A673 (cell line): ENCODE measurements around the gene BTRC. TPM values are rescaled to one million over a fixed set of nuclear protein-coding genes. Genes with fewer than 3 reads are reported as not detected.
"Not testable (repeated sequence)": the region's sequence is repeated elsewhere in the genome, so short reads cannot be mapped to it uniquely, and the experiment has no call there.

ENCODE experiments used
- BruUV-seq: library from RNA; stranded (reverse); fragments of 400-500 nt; replicated peaks from 2 replicates; lab custom pipeline; 2021; lab: Mats Ljungman, UMichigan
- CTCF ChIA-PET: fragments of 300-600 bp; sonication (Branson Sonifier 250); formaldehyde crosslinking; loops from one replicate; lab custom pipeline; 2022; ENCODE audit warnings: antibody characterized with exemption; lab: Charles Lee
- POLR2A ChIA-PET: fragments of 300-600 bp; sonication (Branson Sonifier 250); formaldehyde crosslinking; loops from one replicate; lab custom pipeline; 2022; ENCODE audit warnings: antibody characterized with exemption; ENCODE audit not compliant: low non-redundant PET; lab: Charles Lee
- DNase-seq: peaks from one replicate; pipeline ENCODE4 v3.0.0-alpha.2; 2015; ENCODE audit warnings: low spot score
- H3K27ac ChIP-seq: fragments of 200-600 bp; sonication (generic); 2 replicates; pipeline ENCODE4 v1.5.1; 2016; ENCODE audit warnings: mixed run types, low read depth, mild to moderate bottlenecking, mixed read lengths, antibody characterized with exemption, low read length; ENCODE audit not compliant: poor library complexity, severe bottlenecking
- H3K27me3 ChIP-seq: fragments of 200-600 bp; sonication (generic); replicated peaks from 2 replicates; pipeline ENCODE4 v1.6.1; 2017; ENCODE audit warnings: mixed run types, low read depth, mild to moderate bottlenecking, mixed read lengths, antibody characterized with exemption, low read length; ENCODE audit not compliant: insufficient read depth, poor library complexity
- H3K36me3 ChIP-seq: fragments of 200-600 bp; sonication (generic); 2 replicates; pipeline ENCODE4 v1.6.1; 2016; ENCODE audit warnings: mixed run types, mild to moderate bottlenecking, mixed read lengths, antibody characterized with exemption, low read length; ENCODE audit not compliant: insufficient read depth, poor library complexity, severe bottlenecking
- H3K4me1 ChIP-seq: fragments of 200-600 bp; sonication (generic); 2 replicates; pipeline ENCODE4 v1.6.1; 2017; ENCODE audit warnings: mixed run types, mild to moderate bottlenecking, mixed read lengths, antibody characterized with exemption, low read length; ENCODE audit not compliant: insufficient read depth, poor library complexity, severe bottlenecking
- H3K4me3 ChIP-seq: fragments of 200-600 bp; sonication (generic); 2 replicates; pipeline ENCODE4 v1.5.1; 2016; ENCODE audit warnings: low read depth, mixed run types, mild to moderate bottlenecking, mixed read lengths, low read length; ENCODE audit not compliant: poor library complexity, severe bottlenecking
- H3K9me3 ChIP-seq: fragments of 200-600 bp; sonication (generic); 2 replicates; pipeline ENCODE4 v1.6.1; 2016; ENCODE audit warnings: mixed run types, low read depth, mild to moderate bottlenecking, mixed read lengths, antibody characterized with exemption, low read length; ENCODE audit not compliant: poor library complexity, severe bottlenecking
- CTCF ChIP-seq: fragments of 300-800, 200-600 bp; sonication (generic); conservative IDR thresholded peaks from 2 replicates; pipeline ENCODE4 v1.5.1; 2017; ENCODE audit warnings: low read depth, mild to moderate bottlenecking, antibody characterized with exemption, low read length, moderate library complexity, mixed read lengths
- EZH2 ChIP-seq: fragments of 200-600 bp; sonication (generic); IDR thresholded peaks from 2 replicates; pipeline ENCODE4 v1.6.1; 2017; ENCODE audit warnings: borderline replicate concordance, low read depth, mild to moderate bottlenecking, mixed read lengths, antibody characterized with exemption, low read length; ENCODE audit not compliant: poor library complexity, severe bottlenecking
- intact Hi-C: fragments of 100-400 bp; cut with micrococcal nuclease; formaldehyde crosslinking; loops from one replicate; pipeline ENCODE4 v1.10.0; 2022; ENCODE audit not compliant: unreplicated experiment
- total RNA-seq: library from RNA; stranded (reverse); gene quantifications from 2 replicates; pipeline ENCODE4 v1.2.3, GENCODE V29; 2021

Gene BTRC
- total RNA-seq, 1 experiment from 2014 or later: 22.6 TPM

- H3K27me3 ChIP-seq: no peaks in the 10 kb centered on the region
- no peak for DNase-seq
- POLR2A ChIA-PET: no interaction called here
- H3K27ac ChIP-seq: no peak overlapping the region
- no peak for TF ChIP-seq EZH2
- no peak for TF ChIP-seq CTCF
- CTCF ChIA-PET: no interaction called here
- BruUV-seq: no TSS peak
- H3K36me3 ChIP-seq: no peaks in the 10 kb centered on the region
- H3K4me3 ChIP-seq: no peak overlapping the region
- H3K4me1 ChIP-seq: peaks cover 7% of the 10 kb centered on the region
- intact Hi-C loops: no loop called here
- H3K9me3 ChIP-seq: no peaks in the 10 kb centered on the region
These were observed 10.8 kb downstream of the BTRC start for GRCh38 chr10:101364721-101365120.

GRCh38 chr10:101367569-101368453 lies 13.8 kb downstream of the BTRC start:
- CTCF ChIA-PET: interaction anchor here (0.7 kb wide), 1 partner anchor 225 kb away, joined by 3 read pairs; no protein-coding TSS in a partner anchor
- H3K27ac ChIP-seq: no peak overlapping the region
- no peaks in the 10 kb centered on the region for H3K9me3 ChIP-seq
- H3K4me3 ChIP-seq: no peak overlapping the region
- no peaks in the 10 kb centered on the region for H3K36me3 ChIP-seq
- peak; percentile 25 for DNase-seq
- no TSS peak for BruUV-seq
- TF ChIP-seq CTCF: no peak
- H3K27me3 ChIP-seq: no peaks in the 10 kb centered on the region
- H3K4me1 ChIP-seq: peaks cover 9% of the 10 kb centered on the region
- intact Hi-C loops: no loop called here
- POLR2A ChIA-PET: interaction anchor here (0.6 kb wide), 1 partner anchor 96 kb away, joined by 4 read pairs; no protein-coding TSS in a partner anchor

- peak; percentile 35 for DNase-seq
- intact Hi-C loops: no loop called here
- no peaks in the 10 kb centered on the region for H3K27me3 ChIP-seq
- no TSS peak for BruUV-seq
- ChIA-PET CTCF (no interaction called here), POLR2A (no interaction called here)
- H3K4me3 ChIP-seq: no peak overlapping the region
- H3K36me3 ChIP-seq: no peaks in the 10 kb centered on the region
- H3K9me3 ChIP-seq: no peaks in the 10 kb centered on the region
- TF ChIP-seq EZH2: no peak
- no peak for TF ChIP-seq CTCF
- peaks cover 7% of the 10 kb centered on the region for H3K4me1 ChIP-seq
- no peak overlapping the region for H3K27ac ChIP-seq
These were observed 19.1 kb downstream of the BTRC start for GRCh38 chr10:101373063-101373462.

- H3K4me1 ChIP-seq, H3K27ac ChIP-seq, BruUV-seq, intact Hi-C loops, H3K9me3 ChIP-seq, CTCF ChIA-PET, H3K4me3 ChIP-seq, POLR2A ChIA-PET, H3K36me3 ChIP-seq, H3K27me3 ChIP-seq, DNase-seq: not testable (repeated sequence)
These were observed 20.0 kb downstream of the BTRC start for GRCh38 chr10:101373993-101374392.
